ENCODE results near the gene NAIF1.

DNA sequence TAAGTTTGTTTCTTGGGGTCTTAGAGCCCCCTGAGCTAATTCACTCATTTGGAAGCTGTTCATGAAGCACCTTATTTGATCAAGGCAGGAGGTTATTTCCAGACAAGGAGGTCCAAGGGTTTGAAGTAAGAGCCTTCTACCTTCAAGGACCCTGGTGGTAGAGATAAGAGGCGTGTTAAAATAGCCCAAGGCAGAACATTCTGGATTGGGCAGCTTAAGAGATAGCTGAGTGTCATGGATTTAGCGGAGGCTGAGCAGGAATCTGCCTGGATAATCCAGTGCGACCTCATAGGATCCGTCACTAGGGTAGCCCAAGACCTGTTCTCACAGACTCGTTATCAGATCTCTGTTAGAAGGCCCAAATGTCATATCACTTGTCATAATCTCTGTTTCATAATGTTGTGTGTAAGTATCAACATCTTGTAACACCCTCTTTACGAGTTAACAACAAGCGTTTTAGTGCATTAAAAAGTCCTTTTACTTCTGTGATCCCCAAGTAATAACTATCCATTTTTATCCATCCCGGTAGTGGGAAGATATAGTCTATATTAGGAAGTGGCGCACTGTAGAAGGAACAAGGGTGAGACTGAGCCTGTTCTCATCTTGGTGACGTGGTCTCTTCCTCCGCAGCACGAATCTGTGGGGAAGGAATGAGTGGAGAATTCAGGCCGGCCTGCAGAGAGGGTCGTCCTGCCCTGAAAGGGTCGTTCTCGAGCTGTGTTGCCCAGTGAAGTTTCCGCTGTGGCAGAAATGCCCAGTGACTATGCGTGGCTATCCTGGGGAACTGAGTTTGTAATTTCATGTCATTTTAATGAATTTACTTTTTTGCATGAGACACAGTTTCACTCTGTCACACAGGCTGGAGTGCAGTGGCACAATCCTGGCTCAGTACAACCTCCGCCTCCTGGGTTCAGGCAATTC is 29.8 kb upstream of the NAIF1 start:
- TF ChIP-seq FOXP2 (optimal IDR thresholded peaks at IDR 0.05; ENCODE audit: control extremely low read depth, extremely low read length, insufficient read depth) = no peak
- TF ChIP-seq EZH2 (IDR thresholded peaks at IDR 0.05) = no peak
- TF ChIP-seq POLR2AphosphoS5 (IDR thresholded peaks at IDR 0.05; ENCODE audit: borderline replicate concordance, low read depth, low read length) = no peak
